ENCODE measurements around the gene ENOX1.

DNA sequence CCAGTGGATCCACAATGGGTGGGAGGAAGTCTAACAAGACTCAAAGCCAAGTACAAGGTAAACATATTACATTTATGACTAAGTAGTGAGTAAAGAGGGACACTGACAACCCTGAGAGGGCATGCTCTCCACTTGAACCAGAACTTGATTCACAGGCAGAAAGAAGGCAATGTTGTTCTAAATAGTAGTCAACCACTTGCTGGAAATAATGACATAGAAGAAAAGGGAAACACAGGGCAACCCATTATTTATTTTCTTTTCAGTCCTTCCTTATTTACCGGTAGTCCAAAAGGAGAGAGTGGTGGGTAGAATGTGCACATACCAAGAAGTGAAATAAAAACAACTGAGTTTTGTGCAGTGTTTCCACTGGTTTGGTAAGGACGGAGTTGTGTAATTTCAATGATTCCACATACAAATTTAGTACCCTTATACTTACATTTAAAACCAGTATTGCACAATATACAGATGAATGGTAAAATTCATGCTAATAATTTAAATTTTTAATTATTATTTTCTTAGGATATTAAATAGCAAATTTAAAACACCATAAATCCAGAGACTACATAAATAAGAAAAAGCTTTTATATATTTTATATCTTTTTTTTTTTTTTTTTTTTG, 65.9 kb downstream of the ENOX1 start:
- TF ChIP-seq, protein P1, sequence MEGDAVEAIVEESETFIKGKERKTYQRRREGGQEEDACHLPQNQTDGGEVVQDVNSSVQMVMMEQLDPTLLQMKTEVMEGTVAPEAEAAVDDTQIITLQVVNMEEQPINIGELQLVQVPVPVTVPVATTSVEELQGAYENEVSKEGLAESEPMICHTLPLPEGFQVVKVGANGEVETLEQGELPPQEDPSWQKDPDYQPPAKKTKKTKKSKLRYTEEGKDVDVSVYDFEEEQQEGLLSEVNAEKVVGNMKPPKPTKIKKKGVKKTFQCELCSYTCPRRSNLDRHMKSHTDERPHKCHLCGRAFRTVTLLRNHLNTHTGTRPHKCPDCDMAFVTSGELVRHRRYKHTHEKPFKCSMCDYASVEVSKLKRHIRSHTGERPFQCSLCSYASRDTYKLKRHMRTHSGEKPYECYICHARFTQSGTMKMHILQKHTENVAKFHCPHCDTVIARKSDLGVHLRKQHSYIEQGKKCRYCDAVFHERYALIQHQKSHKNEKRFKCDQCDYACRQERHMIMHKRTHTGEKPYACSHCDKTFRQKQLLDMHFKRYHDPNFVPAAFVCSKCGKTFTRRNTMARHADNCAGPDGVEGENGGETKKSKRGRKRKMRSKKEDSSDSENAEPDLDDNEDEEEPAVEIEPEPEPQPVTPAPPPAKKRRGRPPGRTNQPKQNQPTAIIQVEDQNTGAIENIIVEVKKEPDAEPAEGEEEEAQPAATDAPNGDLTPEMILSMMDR (IDR thresholded peaks at IDR 0.05), result no peak
- no peak for TF ChIP-seq POLR2A (IDR thresholded peaks at IDR 0.05)
